DMS114 treated with DMSO at 0.1 percent for 48 hours (cell line): Measurements from ENCODE around the gene SMAD3.
"Not testable (repeated sequence)": the region's sequence is repeated elsewhere in the genome, so short reads cannot be mapped to it uniquely, and the experiment has no call there.

Source experiments
- DNase-seq: peaks from one replicate; lab custom pipeline; 2025; ENCODE audit not compliant: unreplicated experiment; lab: John Stamatoyannopoulos, UW

The SMAD3 gene

GRCh38 chr15:67107014-67107812 is 41.8 kb downstream of the SMAD3 start:
- no peak for DNase-seq

GRCh38 chr15:67108122-67108961 is 42.9 kb downstream of the SMAD3 start:
- no peak for DNase-seq

GRCh38 chr15:67109141-67110034 is 44.0 kb downstream of the SMAD3 start:
- no peak for DNase-seq

- DNase-seq: no peak
These were observed 45.0 kb downstream of the SMAD3 start for GRCh38 chr15:67110361-67110781.

GRCh38 chr15:67110958-67111864 is 45.8 kb downstream of the SMAD3 start:
- DNase-seq: no peak

- no peak for DNase-seq
These were observed 48.6 kb downstream of the SMAD3 start for GRCh38 chr15:67114046-67114445.

GRCh38 chr15:67114846-67115585 is 49.6 kb downstream of the SMAD3 start:
- DNase-seq: no peak

GRCh38 chr15:67115586-67115969 is 50.2 kb downstream of the SMAD3 start:
- DNase-seq: no peak

- no peak for DNase-seq
These were observed 51.3 kb downstream of the SMAD3 start for GRCh38 chr15:67116742-67117141.

- DNase-seq: no peak
These were observed 52.0 kb downstream of the SMAD3 start for GRCh38 chr15:67117370-67117769.

- DNase-seq: no peak
These were observed 53.4 kb downstream of the SMAD3 start for GRCh38 chr15:67118808-67119207.

- no peak for DNase-seq
These were observed 53.9 kb downstream of the SMAD3 start for GRCh38 chr15:67119238-67119846.

- no peak for DNase-seq
These were observed 54.8 kb downstream of the SMAD3 start for GRCh38 chr15:67120009-67120838.

GRCh38 chr15:67120839-67121643 is 55.6 kb downstream of the SMAD3 start:
- no peak for DNase-seq

- DNase-seq: no peak
These were observed 56.5 kb downstream of the SMAD3 start for GRCh38 chr15:67121644-67122605.

GRCh38 chr15:67122816-67123215 is 57.4 kb downstream of the SMAD3 start:
- not testable (repeated sequence) for DNase-seq
